Anterior cingulate cortex (tissue), 58 donors: ENCODE data around the gene GMEB2.
A peak's percentile ranks its signal among the peaks of the same experiment; 100 is the strongest.
"Not testable (repeated sequence)": the region's sequence is repeated elsewhere in the genome, so short reads cannot be mapped to it uniquely, and the experiment has no call there.

ENCODE experiments used
- DNase-seq, 58 donors: peaks; one replicate each; lab custom pipeline; 2025; lab: John Stamatoyannopoulos, UW

Gene GMEB2

DNA sequence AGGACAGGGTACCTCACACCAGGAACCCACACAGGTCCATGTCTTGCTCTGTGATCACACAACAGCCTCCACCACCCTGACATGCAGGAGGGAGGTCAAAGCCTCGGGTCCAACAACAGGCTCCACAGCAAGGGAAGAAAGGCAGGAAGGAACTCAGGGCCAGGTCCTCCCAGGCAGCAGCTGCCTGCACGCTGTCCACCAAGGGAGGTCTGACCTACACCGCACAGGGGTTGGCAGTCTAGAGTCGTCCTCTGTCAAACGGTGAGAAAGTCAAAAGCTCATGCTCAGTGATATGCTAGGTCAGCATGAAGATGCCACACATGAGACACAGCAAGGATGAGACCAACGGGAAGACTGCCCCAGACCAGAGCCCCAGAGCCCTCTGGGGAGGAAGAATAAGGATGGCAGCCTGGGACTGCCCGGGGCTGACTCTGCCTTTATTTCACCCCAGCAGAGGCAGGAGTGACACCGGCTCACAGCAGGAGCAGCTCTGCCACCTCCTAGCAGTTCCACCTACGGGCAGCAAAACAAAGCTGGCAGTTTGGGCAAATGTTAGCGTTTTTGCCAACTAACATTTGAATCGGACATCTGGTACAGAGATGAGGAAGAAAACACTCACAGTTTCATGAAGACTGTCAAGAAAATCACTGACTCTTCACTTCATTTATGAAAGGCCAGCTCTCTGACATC, 8.5 kb downstream of the GMEB2 start:
- DNase-seq, result peak in 1 of 58 donors; percentile 44

DNA sequence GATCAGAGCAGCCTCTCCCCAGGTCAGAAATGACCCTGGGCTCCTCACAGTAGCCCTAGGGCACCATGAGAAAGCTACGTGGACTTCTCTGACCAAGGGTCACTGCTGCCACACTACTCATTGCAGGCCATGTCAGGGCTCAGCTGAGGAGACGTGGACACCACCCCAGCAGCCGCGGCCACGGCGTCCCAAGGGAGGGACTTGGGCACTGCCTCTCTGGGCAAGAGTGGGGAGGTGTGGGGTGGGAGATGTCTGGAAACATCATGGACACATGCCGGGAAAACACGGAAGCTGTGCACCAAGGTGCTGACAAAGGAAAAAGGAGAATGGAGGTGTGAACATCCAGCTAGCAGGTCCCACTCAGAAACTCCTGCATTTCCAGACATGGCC, 9.0 kb downstream of the GMEB2 start:
- no peak for DNase-seq

DNA sequence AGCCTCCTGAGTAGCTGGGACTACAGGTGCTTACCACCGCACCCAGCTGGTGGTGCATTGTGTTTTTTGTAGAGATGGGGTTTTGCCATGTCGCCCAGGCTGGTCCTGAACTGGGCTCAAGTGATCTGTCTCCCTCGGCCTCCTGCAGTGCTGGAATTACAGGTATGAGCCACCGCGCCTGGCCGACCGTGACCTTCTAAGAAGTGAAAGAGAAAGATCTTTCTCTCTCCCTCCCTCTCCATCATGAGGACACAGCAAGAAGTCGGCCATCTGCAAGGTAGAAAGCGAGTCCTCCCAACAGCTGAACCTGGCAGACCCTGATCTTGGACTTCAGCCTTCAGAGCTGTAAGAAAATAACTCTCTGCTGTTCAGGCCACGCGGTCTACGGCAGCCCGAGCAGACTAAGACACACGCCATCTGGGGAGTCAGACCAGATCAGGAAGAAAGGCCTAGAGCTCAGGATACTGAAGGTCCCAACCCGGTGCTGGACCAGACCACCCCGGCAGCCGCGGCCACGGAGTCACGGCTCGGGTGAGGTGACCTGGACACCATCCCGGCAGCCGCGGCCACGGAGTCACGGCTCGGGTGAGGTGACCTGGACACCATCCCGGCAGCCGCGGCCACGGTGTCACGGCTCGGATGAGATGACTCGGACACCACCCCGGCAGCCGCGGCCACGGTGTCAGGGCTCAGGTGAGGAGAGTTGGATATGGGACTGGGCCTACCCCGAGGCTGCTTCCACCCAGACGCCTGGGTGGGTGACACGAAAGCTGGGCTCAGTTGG, 9.6 kb downstream of the GMEB2 start:
- no peak for DNase-seq

DNA sequence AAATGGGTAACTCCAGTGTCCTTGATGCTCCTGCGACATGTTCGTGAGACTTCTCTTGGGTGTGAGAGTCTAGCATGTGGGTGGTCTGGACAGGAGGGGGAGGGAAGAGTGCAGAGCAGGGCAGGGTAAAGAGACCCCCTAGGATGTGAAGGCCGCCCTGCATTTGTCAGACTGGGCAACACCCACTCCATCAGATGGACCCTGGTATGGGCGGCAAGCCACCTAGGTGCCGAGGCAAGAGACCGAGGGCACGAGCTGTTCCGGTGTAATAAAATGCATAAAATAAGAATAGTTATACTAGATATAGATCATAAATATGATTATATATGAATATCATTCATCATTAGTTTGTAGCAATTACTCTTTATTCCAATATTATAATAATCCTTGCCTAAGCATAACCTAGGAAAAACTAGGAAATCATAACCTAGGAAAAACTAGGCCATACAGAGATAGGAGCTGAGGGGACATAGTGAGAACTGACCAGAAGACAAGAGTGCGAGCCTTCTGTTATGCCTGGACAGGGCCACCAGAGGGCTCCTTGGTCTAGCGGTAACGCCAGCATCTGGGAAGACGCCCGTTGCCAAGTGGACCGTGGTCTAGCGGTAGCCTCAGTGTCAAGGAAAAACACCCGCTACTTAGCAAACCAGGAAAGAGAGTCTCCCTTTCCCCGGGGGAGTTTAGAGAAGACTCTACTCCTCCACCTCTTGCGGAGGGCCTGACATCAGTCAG, 12.9 kb downstream of the GMEB2 start:
- DNase-seq, result peak in 1 of 58 donors; percentile 23

DNA sequence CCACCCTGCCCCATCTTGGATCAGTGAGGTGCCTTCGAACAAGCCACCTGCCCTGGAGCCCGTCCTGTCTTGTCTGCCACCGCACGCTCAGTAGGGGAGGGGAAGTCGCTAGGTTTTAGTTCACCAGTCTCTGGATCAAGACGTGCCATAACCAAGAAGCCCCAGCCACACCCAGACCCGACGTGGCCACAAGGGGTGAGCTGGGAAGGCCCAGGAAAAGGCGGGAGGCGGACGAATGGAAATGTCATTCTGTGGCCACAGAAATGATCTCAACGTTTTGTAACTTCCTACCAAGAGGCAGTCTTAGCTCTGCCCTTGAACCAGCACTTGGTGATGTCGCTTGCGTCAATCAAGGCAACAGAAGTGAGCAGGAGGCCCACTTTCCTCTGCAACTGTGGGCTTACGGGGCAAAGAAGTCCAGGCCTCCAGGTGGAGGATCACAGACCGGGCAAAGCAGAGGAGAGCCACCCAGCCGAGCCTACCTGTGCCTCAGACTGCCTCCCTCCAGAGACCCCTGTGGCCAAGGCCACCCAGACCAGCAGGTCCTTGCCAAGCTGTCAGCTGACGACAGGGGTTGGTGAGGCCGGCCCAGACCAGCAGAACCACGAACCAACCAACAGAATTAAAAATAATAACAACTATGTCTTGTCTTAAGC, 14.5 kb downstream of the GMEB2 start:
- DNase-seq, result no peak

DNA sequence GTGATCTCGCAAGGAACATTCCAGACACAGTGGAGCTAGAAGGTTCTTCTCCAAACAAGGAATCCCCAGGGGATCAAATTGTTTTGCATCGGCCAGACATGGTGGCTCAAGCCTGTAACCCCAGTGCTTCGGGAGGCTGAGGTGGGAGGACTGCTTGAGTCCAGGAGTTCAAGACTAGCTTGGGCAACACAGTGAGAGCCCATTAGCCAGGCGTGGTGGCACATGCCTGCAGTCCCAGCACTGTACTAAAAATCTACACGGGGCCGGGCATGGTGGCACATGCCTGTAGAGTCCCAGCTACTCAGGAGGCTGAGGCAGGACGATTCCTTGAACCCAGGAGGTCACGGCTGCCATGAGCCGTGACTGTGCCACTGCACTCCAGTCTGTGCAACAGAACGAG, 15.3 kb downstream of the GMEB2 start:
- DNase-seq, result no peak

DNA sequence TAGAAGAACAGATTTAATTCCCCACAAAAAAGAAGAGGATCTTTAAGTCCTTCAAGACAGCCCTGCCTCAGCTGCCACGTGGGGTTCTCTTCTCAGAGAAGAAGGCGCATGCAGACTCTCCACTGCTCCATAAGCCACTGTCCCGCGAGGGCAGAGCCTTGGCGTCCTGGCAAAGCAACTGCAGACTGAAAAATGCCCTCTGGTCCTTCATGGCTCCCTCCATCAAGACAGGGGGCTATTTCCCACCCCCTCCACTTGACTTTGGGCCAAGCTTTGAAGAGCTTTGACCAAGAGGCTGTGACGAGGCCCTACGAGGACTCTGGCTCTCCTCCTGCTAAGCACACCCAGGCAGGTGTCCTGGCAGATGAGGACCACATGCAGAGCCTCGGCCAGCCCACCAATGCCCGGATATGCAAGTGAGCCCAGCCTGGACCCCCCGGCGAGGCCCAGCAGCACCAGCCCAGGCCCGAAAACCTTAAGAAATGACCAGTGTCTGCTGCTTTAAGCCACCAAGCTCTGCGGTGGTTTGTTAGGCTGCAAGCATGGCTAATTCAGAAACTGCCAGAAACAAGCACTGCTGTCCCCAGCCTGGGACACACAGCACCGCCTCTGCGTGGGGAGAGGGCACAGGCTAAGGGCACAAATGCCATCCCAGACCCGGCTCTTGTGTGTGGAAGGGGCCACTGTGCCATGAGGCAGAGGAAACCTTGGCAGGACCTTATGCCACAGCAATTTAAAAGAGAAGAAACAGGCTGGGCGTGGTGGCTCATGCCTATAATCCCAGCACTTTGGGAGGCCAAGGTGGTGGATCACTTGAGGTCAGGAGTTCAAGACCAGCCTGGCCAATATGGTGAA, 16.1 kb downstream of the GMEB2 start:
- no peak for DNase-seq

DNA sequence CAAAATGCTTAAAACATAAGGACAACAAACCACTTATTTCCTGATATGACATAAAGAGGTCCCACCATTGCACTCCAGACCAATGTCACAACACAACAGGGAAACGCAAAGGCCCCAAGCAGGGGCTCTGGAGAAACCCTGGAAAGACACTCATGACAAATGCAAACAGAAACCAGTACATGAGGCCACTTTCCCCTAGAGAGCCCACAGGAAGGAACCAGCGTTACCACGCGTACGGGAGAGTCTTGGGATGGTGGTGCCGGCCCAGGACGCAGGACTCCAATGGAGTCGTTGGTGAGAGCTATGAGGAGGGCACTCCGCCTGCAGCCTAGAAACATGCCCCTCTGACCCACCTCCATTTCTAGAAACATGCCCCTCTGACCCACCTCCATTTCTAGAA, 20.2 kb downstream of the GMEB2 start:
- no peak for DNase-seq

DNA sequence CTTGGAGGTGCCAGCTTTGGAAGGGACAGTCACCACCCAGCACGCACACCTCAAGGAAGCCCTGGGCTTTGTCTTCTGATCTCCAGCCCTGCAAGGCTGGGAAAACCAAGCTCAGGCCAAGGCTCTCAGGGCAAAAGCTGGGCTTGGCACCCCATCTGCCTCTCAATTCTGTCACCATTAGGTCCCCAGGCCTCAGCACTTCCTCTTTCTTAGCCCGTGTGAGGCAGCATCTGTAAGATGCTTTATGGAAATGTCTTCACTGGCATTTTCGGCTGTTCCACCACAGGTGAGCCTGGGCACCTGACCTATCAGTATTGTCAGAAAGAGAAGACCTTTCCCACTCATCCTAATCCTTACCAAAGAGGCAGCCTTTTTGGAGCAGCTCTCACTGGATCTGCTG, 24.6 kb downstream of the GMEB2 start:
- no peak for DNase-seq

DNA sequence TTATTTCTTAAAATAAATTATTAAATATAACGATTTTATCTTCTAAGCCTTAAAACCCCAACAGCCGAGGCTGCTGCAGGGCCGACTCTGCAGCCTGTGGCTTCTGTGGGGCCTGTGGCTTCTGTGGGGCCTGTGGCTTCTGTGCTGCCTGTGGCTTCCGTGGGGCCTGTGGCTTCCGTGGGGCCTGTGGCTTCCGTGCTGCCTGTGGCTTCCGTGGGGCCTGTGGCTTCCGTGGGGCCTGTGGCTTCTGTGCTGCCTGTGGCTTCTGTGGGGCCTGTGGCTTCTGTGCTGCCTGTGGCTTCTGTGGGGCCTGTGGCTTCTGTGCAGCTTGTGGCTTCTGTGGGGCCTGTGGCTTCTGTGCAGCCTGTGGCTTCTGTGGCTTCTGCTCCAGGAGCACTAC, 25.2 kb downstream of the GMEB2 start:
- not testable (repeated sequence) for DNase-seq

DNA sequence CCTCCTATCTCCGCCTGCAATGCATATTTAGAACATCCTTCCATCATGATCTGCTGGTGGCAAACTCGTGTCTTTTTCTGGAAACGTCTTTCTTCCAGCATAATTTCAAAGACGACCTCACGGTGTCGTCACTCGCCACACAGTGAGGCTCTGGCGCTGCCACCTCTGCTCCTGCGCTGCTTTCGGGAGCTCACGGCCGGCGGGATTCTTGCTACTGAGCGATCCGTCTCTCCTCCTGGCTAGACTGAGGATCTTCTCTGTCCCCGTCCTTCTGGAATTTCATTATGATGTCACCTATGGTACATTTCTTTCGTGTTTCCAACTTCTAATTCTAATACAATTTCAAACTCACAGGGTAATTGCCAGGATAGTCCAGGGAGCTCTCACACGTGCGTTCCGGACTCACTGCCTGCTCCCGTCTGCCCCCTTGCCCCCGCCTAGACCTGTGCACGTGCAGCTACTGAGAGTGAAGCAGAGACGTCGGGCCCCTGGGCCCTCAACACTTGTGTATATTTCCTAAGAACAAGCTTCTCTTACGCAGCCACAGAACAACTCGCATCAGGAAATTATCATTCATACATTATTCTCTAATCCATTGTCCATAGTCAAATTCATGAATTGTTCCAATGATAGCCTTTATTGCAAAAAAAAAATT, 27.4 kb downstream of the GMEB2 start:
- DNase-seq, result no peak

DNA sequence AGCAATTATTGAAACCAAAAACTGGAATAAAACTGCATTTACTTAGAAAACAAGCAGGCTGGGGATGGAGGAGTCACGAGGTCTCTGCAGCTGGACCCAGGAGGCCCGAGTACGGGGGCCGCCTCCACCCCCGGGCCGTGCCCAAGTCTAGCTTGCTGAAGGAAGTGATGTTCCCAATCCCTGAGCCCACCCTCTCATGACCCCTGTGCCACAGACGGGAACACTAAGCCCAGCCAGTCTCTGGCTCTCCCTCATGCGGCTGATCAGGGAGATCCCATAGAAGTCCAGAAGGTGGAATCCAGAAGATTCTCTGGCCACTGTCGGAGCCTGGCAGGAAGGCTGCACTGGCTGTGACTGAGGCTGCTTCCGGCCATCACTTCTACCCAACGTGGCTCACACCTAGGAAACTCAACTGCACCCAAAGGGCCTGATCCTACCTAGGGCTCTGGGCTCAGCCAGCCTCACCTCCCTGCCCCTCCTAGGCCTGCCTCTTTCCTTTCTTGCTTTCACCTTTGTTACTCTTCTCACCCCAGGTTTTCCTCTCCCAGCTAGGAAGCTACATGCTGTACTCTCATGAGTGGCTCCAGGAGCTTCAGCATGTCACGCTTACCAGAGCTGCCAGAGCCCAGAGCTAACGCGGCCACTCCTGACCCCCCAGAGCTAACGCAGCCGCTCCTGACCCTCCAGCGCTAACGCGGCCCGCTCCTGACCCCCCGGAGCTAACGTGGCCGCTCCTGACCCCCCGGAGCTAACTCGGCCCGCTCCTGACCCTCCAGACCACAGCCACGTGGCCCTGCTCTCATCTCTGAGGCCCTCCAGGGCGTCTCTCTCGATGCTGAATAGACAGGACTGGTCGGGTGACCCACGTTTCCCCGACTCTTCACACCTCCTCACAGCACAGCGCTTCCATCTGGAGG, 28.2 kb downstream of the GMEB2 start:
- no peak for DNase-seq

DNA sequence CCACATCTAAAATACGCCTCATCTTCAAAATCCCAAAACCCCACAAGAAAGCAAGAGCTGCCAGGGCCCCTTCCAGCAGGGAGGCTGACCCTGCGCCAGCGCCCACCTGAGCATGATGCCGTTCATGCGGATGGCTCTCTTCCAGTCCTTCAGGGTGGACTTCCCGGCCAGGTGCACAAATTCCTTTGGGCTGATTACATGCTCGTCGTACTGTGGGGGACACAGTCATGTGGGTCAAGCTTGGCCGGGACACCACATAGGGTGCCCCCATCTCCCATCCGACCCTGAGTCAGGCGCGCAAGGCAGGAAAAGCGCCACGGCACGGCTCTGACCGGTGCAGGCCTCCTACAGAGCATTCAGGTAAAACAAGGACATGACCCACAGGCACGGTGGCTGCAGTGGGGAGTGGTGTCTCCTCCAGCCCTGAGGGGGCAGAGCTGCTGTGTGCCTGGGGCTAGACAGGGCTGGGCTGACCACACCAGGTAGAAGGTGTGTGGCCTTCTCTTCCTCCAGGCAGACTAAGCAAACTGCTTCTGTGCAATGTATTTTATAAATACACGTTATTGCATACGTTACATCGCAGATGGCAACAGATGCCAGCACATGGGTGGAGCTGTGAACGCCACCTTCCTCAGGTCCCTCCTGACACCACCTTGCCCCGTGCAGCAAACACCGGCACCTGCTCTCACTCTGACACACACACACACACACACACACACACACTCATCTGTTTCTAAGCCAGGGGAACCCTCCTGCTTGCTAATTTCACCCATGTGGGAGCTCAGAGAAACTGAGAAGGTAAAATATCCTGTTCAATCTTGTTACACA, 29.0 kb downstream of the GMEB2 start:
- DNase-seq, result no peak

DNA sequence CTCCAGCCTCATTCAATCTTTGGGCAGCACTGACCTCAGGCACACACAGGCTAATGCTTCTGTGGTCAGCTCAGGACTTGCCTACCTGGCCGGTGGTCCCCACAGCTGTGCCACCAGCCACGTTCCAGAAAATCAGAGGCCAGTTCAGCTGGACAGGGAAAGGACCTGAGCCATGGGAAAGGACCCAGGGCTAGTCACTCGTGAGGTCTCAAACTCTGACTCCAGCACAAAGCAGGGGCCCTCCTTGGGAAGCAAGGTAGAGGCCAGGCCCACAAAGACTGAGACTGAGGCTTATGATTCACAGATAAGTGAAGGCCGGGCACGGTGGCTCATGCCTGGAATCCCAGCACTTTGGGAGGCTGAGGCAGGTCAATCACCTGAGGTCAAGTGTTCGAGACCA, 30.5 kb downstream of the GMEB2 start:
- no peak for DNase-seq

DNA sequence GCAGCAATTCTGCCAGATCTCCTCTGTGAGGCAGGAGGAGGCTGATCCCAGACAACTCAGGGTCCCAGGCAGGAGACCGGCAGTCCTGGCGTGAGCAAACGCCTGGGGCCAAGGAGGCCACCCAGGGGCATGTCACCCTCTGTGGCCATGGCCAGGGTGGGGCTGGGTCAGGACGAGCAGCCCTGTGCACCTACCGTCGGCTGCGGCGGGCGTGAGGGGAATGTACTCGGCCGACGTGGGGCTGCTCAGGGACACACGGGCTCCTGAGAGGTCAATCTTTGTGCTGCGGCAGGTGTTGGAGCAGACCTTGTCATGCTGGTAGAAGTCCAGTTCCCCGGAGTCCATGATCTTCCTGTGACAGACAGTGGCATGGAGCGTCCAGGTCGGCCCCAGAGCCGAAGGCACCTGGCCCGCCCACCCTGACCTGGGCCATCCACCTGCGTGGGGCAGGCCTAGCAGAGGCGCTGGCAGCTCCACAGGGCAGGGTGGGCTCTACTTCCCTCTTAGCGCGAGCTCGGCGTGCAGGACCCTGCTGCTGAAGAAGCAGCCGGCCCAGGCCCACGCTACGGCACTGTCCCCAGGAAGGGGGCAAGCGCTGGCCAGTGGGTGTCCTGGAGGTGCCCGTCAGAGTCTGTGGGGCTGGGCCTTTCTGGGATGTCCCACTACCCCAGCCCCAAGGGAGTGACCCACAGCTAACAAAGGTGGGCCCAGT, 31.3 kb downstream of the GMEB2 start:
- DNase-seq, result no peak

DNA sequence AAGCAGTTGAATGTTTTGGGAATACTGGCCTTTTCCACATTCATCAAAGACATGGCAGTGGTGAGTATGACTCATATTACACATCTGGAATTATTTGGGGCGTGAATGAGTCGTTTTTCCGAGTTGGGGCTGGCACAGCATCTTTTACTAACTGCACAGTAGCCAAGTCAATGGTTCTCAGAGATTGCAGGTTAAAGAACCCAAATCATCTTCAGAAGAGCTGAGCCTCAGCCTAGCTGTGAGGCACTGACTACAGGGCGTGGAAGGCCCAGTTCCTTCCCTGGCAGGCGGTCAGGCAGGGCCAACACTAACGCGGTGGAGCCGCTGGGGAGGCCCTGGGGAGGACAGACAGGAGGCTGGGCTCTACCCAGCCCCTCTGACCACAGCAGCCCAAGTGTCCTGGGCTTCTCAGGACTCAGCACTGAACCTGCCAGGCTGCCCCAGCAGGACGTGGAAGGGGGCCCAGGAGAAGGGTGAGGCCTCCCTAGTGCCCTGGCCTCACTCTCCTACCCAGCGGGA, 32.8 kb downstream of the GMEB2 start:
- DNase-seq, result no peak

DNA sequence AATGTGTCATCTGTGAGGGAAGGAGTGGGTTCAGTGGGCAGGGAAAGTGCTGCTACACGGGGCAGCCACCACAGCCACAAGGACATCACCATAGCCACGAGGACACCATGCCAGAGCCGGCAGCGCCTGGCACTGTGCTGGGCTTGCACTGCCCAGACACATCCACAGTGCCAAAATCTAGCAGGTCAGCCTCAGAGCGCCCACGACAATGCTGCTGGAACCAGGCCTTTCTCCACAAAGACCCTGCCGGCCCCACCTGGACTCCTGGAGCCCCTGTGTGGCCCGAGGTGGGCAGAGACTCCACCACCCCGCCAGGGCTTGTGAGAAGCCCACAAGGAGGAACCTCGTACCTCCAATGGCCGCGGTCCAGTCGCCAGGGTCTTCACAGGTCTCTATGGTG, 34.2 kb downstream of the GMEB2 start:
- peak in 9 of 58 donors; percentile 7 to 46 (median 17) for DNase-seq
